PFSK-1 (cell line): Measurements from ENCODE around the gene PCCA.

Source experiments
- POLR2AphosphoS5 ChIP-seq: IDR thresholded peaks from 2 replicates; pipeline ENCODE4 v1.6.1; 2012; ENCODE audit warnings: low read depth, mild to moderate bottlenecking, control low read depth, low read length, moderate library complexity
- SIN3A ChIP-seq: IDR thresholded peaks from 2 replicates; pipeline ENCODE4 v1.6.1; 2012; ENCODE audit warnings: mild to moderate bottlenecking, low read length, moderate library complexity, borderline replicate concordance; ENCODE audit not compliant: insufficient read depth
- TAF1 ChIP-seq: IDR thresholded peaks from 2 replicates; pipeline ENCODE4 v1.6.1; 2012; ENCODE audit warnings: low read length, control low read depth, borderline replicate concordance; ENCODE audit not compliant: insufficient read depth
- TF ChIP-seq, protein P1 (sequence below), 2 experiments: IDR thresholded peaks; 2 replicates each; pipeline versions ENCODE4 v1.6.1 to v1.8.0; 2011 to 2012; ENCODE audit warnings: low read depth in 2 of 2, low read length in 2 of 2, control low read depth in 1 of 2, inconsistent platforms in 1 of 2, mild to moderate bottlenecking in 1 of 2, moderate library complexity in 1 of 2; ENCODE audit not compliant: insufficient read depth in 1 of 2

DNA sequence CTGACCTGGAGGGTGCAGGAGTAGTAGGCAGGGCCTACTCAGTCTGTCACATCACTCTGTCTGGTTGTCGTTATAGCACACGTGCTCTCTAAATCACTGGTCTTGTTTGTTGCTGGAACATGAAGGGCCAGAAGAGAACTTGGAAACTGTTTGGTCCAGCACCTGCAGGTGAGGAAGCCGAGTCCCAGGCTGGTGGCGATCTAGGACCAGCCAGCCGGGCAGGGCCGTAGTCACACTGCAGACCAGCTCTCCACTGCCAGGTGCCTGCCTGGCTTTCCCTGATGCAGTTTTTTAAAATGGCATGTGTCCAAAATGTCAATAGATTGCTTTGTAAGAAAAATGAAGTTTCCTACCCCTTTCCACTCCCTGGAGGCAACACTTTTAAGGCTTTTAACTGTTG, 446.0 kb downstream of the PCCA start:
- TF ChIP-seq SIN3A (no peak), TAF1 (no peak), POLR2AphosphoS5 (no peak)
- TF ChIP-seq, protein P1, sequence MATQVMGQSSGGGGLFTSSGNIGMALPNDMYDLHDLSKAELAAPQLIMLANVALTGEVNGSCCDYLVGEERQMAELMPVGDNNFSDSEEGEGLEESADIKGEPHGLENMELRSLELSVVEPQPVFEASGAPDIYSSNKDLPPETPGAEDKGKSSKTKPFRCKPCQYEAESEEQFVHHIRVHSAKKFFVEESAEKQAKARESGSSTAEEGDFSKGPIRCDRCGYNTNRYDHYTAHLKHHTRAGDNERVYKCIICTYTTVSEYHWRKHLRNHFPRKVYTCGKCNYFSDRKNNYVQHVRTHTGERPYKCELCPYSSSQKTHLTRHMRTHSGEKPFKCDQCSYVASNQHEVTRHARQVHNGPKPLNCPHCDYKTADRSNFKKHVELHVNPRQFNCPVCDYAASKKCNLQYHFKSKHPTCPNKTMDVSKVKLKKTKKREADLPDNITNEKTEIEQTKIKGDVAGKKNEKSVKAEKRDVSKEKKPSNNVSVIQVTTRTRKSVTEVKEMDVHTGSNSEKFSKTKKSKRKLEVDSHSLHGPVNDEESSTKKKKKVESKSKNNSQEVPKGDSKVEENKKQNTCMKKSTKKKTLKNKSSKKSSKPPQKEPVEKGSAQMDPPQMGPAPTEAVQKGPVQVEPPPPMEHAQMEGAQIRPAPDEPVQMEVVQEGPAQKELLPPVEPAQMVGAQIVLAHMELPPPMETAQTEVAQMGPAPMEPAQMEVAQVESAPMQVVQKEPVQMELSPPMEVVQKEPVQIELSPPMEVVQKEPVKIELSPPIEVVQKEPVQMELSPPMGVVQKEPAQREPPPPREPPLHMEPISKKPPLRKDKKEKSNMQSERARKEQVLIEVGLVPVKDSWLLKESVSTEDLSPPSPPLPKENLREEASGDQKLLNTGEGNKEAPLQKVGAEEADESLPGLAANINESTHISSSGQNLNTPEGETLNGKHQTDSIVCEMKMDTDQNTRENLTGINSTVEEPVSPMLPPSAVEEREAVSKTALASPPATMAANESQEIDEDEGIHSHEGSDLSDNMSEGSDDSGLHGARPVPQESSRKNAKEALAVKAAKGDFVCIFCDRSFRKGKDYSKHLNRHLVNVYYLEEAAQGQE (IDR thresholded peaks at IDR 0.05; ENCODE audit: insufficient read depth in 1 of 2, low read depth in 2 of 2, low read length in 2 of 2), result no peak
